Measurements from ENCODE around the gene ZNF492.
"Not testable (repeated sequence)": the region's sequence is repeated elsewhere in the genome, so short reads cannot be mapped to it uniquely, and the experiment has no call there.

The ZNF492 gene

DNA sequence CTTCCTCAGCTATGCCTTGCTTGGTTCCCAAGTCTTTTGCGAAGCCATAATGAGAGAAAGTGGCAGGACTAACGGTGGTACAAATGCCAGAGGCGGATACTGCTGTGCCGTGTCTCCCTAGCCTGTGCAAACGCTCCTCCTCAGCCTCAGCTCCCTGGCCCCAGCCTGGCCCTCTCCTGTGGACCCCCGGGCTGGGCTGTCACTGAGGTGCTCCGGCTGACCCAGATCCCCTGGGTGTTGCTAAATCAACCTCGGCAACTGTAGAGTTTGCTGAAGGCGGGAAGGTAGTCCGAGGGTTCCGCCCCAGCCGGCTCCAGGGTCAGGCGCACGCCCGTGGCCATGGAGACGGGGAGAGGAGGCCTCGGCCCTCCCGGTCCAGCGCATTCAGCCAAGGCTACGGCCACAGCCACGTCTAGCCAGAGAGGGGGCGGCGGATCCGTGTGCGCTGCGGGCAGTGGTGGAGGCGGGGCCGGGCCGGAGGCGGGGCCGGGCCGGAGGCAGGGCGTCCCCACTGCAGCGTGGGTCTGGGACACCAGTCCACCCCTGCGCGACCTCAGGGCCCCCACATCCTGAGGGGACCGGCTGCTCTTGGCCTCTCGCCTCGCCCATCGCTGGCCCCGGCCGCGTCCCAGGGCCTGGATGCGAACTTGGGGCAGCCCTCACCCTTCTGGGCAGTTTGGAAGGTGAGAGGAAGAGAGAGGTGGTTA, 16.4 kb upstream of the ZNF492 start:
- DNase-seq (ENCODE audit: low read depth in 2 of 2), result no peak

DNA sequence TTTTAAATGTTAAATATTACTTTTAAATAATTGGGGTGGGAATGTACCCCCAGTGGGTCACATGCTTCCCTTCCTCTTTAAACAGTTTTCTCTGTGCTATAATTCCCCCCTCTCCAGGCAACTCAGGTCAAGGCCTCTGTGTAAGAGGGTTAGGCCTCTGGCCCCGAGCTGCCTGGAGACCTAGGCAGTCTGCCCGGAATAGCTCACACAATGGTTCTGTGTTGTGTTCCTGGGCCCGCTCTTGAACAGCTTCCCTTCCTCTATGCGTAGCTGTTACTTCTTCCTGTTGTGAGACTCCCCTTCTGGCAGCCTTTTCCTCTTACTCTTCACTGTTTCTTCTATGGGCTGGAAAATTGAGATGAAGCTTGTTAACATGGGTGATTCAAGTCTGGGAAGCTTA, 14.8 kb upstream of the ZNF492 start:
- no peak for DNase-seq (ENCODE audit: low read depth in 2 of 2)

DNA sequence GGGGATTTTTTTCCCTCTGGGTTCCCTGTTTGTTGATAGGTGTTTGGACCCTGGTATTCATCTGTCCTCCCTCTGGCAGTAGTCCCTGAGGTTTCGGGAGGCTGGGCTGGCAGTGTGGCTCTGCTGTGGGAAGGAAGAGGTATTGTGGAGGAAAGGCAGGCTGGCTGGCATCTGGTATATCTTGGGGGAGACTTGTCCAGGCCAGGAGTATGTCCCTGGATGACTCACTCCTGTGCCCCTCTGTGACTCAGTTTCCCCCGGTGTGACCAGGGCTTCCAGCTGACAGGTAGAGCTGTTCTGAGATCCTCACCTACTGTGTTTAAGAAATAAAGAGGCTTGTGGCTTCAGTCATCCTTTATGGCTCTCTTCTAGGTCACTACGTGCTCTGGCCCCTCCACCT, 14.2 kb upstream of the ZNF492 start:
- no peak for DNase-seq (ENCODE audit: low read depth in 2 of 2)

DNA sequence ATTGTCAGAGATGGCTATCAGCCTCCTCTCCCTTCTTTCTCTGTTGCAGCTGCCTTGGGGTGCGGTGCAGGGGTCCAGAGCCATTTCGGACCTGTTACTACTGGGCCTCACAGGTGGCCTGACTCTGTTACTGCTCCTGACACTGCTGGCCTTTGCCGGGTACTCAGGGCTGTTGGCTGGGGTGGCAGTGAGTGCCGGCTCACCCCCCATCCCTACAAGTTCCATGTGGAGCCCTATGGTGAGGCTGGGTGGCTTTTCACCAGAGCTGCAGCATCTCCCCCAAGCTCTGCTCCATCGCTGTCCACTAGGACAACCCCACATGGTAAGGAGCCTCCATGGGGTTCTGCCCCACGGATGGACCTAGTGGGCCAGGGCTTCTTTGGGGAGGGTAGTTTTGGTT, 13.7 kb upstream of the ZNF492 start:
- no peak for DNase-seq (ENCODE audit: low read depth in 2 of 2)

DNA sequence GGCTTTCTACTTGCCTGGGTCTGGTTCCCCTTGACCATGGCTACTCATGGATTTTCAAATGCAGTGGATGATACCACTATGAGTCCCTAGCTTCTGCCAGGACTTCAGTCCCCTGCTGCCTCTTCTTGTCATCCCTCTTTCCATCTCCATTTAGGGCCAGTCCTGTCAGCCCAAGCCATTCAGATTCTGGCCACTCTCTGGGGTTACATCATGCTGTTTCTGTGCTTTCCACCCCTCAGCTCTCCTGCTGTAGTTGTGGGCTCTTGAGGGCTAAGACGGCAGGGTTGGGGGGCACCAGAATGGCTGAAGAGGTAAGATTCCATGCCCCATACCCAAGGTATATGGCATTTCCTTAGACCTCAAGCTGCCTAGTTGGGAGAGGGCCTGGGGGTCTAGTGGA, 13.2 kb upstream of the ZNF492 start:
- DNase-seq (ENCODE audit: low read depth in 2 of 2), result no peak

DNA sequence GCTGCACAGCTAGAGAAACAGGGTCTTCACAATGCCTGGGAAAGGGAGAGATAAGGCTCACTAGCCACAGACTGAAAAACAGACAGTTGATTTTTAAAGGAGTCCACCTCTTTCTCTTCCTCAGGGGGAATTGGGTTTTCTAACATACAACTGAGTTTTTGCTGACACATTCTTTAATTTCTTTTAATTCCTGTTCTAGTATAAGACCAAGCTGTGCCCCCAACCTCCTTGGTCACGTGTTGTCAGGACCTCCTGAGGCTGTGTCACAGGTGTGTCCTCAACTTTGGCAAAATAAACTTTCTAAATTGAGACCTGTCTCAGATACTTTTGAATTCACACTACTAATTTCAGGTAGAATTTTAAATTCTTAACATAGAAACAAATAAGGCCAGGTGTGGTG, 12.1 kb upstream of the ZNF492 start:
- DNase-seq (ENCODE audit: low read depth in 2 of 2), result no peak

DNA sequence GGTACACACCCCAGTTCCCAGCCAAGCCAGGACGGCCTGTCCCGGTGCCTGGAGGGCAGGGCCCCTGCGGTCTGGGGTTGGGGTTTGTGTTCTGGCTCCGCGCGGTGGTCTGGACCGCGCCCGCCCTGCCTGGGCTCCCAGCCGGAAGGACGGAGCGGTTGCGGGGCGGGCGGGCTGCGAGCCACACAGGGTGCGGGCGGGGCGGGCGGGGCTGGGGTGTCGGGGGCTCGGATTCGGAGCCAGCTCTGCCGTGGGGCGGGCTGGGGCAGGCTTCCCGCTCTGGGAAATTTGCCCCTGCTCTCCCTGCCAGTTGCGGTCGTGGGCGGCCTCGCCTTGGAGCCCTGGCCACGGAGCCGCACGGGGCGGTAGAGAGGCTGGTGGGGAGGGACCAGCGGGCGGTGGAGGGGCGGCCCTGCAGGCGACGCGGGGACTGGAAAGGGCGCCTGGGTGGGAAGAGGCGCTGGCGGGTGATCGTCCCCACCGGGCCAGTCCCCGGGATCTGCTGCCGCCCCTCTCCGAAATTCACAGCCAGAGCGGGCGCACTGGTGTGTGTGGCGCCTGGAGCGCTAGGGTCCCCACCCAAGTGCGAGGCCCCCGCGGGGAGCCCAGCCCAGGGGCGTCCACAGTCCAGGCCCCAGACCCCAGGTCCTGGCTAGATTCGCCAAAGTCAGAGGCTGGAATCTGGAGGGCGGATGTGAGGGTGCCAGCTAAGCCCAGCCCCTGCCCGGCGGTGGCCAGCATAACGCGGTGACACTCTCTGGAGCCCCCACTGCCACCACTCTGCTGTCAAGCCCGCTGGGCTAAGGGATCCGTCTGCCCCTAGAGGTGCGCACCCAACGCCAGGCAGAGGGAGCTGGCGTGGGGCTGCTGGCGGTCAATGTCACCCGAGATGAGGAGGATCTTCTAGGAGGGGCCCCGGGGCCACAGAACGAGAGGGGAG, 11.0 kb upstream of the ZNF492 start:
- no peak for DNase-seq (ENCODE audit: low read depth in 2 of 2)

DNA sequence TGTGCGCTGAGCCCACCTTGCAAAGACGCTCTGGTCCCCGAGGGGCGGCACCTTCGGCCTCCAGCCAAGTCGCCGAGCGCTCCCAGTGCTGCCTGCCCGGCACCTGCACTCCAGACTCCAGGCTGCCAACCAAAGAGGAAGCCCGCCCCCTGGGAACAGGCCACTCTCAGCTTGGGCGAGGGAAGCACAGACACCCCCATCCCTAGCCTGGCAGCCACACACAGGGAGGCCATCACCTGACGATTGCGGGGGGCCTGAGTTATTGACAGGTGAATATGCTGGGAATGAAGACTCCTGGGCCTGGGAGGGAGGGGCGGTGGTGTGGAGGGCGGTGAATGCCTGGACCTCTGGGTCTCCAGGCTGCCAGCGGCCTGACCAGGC, 10.3 kb upstream of the ZNF492 start:
- no peak for DNase-seq (ENCODE audit: low read depth in 2 of 2)

DNA sequence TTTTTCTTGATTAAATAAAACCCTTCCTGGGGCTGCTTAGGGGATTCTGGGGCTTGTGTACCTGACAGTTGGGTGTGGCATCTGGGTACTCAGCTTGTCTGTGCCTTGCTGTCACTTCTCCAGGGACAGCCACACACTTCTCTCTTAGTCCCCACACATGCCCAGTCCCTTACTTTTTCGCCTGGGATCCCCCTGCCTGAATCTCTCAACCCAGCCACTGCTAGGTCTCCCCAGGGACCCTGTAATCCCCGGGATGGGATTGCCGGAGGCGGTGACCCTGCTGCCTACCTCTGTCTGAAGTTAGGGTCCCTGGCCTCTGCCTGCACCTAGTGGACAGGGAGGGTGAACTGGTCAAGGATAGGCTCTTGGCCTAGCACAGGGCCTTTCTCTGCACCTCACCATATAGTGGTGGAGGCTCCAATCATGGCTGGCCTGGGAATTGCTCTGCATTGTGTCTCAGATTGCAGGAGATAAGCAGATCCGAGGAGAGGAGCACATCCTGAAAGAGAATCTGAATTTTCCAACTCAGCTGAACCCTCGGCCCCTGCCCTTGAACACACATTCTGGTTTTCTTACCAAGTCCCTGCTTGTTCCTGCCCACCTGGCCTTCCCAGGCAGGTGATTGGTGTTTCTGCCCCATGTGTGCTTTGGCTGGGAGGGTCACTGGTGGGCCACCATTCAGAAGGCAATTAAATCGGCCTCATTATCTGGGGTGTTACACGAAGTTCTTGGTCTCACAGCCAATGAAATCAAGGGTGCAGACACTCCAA, 8.7 kb upstream of the ZNF492 start:
- DNase-seq (ENCODE audit: low read depth in 2 of 2), result no peak

DNA sequence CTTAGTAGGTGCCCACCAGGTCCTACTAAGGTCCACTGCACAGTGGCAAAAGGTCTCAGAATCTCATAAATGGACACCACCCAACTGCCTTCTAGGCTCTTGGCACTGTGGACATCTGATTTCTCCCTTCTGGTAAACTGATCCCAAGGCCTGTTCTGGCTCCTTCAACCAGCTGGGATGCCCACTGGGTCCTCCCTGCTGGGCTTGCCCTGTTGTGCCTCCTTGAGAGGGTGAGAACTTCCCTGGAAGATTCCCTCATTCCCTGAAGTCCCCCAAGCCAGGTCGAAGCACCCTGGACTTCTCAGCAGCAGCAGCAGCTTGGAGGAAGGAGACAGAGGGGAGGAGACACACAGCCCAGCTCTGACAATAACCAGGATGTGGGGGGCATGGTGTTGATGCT, 6.6 kb upstream of the ZNF492 start:
- no peak for DNase-seq (ENCODE audit: low read depth in 2 of 2)

DNA sequence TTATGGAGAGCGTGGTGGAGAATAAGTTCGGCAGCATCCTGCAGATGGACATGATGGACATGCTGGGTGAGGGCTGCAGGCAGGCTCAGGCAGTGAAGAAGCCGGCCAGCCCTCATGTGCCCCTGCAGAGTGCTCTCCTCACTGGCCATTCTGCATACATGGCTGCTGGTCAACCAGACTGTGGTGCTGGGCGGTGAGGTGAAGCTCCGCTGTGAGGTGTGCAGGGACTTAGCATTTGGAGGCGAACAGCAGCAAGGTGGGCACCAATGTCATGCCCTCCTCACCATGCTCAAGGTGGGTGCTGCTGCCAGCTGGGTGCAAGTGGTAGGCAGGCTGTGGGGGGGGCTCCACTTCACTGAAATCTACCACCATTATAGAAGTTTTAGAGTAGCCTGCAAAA, 5.7 kb upstream of the ZNF492 start:
- no peak for DNase-seq (ENCODE audit: low read depth in 2 of 2)

DNA sequence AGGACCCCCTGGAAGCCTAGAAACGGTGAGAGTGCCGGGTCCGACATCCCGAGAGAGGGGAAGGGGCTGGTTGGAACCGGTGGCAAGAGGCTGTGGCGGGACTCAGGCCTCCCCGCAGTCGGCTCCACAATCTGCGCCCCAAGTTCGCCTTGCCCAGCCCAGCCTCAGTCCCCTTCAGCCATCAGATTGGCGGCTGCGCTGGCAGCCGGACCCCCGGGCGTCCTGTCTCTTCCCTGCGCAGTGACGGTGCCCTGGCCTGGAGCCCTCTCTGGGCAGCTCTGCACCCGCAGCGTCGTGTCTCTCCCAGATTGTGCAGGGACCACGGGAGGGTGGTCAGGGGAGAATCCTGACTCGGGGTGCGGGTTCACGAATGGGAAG, 315 bp downstream of the ZNF492 start:
- DNase-seq (ENCODE audit: low read depth in 2 of 2), result no peak

DNA sequence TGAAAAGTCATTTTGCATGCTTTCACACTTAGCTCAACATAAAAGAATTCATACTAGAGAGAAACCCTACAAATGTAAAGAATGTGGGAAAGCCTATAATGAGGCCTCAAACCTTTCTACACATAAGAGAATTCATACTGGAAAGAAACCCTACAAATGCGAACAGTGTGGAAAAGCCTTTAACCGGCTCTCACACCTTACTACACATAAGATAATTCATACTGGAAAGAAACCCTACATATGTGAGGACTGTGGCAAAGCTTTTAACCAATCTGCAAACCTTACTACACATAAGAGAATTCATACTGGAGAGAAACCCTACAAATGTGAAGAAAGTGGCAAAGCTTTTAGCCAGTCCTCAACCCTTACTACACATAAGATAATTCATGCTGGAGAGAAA, 51.4 kb downstream of the ZNF492 start:
- DNase-seq (ENCODE audit: low read depth in 2 of 2), result not testable (repeated sequence)

DNA sequence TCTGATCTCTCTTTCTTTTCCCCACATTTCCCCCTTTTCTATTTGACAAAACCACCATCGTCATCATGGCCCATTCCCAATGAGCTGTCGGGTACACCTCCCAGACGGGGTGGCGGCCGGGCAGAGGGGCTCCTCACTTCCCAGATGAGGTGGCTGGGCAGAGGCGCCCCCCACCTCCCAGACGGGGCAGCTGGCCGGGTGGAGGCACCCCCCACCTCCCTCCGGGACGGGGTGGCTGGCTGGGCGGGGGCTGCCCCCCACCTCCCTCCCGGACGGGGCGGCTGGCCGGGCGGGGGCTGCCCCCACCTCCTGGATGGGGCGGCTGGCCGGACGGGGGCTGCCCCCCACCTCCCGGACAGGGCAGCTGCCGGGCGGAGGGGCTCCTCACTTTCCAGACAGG, 68.5 kb downstream of the ZNF492 start:
- DNase-seq (ENCODE audit: low read depth in 2 of 2), result not testable (repeated sequence)

DNA sequence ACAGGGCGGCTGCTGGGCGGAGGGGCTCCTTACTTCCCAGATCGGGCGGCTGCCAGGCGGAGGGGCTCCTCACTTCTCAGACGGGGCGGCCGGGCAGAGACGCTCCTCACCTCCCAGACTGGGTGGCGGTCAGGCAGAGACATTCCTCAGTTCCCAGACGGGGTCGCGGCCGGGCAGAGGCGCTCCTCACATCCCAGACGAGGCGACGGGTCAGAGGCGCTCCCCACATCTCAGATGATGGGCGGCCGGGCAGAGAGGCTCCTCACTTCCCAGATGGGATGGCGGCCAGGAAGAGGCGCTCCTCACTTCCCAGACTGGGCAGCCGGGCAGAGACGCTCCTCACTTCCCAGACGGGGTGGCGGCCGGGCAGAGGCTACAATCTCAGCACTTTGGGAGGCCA, 69.0 kb downstream of the ZNF492 start:
- DNase-seq (ENCODE audit: low read depth in 2 of 2), result not testable (repeated sequence)

DNA sequence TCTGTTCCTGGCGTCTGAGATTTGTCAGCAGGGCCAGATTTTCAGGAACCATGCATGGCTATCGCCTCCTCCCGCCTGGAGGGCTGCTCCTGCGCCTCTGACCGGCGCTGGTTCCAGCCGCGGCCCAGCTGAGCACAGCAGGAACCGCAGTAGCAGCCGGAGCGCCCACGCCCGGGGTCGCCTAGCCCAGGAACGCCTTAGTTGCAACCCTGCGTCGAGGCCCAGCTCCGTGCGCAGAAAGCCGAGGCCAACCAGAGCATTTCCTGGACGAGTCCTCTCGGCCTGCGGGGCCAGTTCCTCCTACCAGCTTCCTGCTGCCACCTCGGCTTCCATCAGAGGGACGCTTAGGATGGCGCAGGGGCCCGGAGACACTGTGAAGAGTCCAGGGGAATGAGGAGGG, 74.9 kb downstream of the ZNF492 start:
- no peak for DNase-seq (ENCODE audit: low read depth in 2 of 2)
